GM04504 (cell line): Measurements from ENCODE around the gene WDR1.

ENCODE experiments used
- DNase-seq: peaks from one replicate; pipeline ENCODE4 v3.0.0-alpha.2; 2012; ENCODE audit warnings: low read depth

WDR1 gene, protein sequence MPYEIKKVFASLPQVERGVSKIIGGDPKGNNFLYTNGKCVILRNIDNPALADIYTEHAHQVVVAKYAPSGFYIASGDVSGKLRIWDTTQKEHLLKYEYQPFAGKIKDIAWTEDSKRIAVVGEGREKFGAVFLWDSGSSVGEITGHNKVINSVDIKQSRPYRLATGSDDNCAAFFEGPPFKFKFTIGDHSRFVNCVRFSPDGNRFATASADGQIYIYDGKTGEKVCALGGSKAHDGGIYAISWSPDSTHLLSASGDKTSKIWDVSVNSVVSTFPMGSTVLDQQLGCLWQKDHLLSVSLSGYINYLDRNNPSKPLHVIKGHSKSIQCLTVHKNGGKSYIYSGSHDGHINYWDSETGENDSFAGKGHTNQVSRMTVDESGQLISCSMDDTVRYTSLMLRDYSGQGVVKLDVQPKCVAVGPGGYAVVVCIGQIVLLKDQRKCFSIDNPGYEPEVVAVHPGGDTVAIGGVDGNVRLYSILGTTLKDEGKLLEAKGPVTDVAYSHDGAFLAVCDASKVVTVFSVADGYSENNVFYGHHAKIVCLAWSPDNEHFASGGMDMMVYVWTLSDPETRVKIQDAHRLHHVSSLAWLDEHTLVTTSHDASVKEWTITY

GRCh38 chr4:10116569-10117358 is at the start of gene WDR1:
Gene WDR1 (minus strand): TSS chr4:10116799. CDS start chr4:10116666, 133 bp downstream.
- peak; percentile 92 for DNase-seq

GRCh38 chr4:10164877-10165283 is 48.3 kb upstream of the WDR1 start:
- no peak for DNase-seq

GRCh38 chr4:10163296-10163695 is 46.7 kb upstream of the WDR1 start:
- no peak for DNase-seq

DNA sequence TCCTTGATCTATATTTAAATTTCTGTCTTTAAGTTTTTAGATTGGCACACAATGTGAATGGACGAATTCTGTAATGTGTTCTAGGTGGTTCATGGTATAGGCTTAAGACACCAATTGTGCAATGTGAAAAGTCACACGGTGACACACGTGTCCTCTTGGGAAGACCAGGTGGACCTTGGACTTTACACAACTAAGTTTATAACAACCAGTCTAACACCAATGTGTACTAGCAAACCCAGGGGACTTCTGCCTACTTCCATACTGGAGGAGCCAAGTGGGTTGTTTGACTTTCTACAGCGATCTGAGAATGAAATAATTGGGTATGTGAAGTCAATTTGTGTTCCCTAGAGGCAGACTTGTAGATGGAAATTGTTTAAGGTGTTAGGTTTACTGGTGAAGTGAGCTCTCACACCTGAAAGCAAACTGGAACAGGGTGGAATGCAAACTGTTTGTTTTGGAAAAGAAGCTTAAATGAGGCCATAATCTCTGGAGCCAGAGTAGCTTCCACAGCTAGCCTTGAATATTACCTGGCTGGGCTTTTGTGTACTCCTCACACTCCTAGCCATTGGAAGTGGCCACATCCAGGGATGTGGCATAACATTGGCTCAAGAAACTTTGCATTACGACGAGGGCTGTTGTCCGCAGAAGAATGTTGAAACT is 45.9 kb upstream of the WDR1 start:
- no peak for DNase-seq

GRCh38 chr4:10161840-10162239 is 45.2 kb upstream of the WDR1 start:
- DNase-seq, result no peak

GRCh38 chr4:10161146-10161545 is 44.5 kb upstream of the WDR1 start:
- no peak for DNase-seq

DNA sequence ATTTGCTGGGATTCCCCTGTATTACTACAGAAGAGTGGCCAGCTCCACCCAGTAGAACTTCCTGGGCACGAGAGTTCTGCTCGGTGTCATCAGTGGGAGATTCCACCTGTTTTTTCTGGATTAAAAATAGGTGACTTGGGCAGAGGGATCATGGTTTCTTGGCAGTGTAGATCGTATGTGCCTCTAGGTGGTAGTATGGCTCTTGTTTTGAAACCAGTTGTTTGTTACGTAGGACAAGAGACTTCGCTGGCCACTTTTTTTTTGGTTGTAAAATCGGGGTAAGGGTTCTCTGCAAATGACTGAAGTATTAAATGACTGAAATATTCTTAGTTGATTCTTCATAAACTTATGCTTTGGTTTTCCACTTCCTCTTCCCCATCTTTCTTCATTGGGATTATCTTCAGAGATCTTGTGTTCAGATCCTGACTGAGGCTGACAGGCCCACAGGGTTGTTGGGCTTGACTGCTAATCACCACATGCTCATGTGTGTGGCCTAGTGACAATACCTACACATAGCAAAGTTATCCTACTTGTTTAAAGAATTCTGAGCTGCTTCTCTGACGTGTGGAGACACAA is 43.8 kb upstream of the WDR1 start:
- DNase-seq, result no peak

- no peak for DNase-seq
Measured at GRCh38 chr4:10159671-10160070, 43.1 kb upstream of the WDR1 start.

DNA sequence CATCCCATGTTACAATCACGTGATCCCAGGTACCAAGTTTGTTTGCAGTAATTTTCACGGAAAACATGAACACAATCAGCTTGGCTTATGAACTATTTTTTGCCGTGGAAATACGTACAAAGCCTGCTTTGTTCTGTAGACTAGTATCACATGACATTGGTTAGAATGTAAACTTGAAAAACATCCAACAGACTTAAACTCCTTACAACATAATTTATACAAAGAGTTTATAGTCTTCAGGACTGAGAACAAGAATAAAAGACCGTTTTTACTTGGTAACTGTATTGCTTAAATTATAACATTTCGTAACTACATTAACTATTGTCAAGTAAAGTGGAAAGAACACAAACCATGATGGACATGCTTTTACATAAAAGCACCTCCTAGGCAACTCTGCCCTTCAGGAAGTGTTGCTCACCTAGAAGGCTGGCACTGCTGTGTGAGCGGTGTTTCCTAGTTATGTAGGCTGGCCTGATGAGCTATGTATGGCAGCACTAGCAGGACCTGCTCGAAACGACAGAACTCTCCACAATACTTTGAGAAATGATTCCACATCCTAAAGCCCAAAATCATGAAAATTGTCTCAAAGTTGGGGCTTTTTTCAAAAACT is 41.8 kb upstream of the WDR1 start:
- DNase-seq, result no peak

DNA sequence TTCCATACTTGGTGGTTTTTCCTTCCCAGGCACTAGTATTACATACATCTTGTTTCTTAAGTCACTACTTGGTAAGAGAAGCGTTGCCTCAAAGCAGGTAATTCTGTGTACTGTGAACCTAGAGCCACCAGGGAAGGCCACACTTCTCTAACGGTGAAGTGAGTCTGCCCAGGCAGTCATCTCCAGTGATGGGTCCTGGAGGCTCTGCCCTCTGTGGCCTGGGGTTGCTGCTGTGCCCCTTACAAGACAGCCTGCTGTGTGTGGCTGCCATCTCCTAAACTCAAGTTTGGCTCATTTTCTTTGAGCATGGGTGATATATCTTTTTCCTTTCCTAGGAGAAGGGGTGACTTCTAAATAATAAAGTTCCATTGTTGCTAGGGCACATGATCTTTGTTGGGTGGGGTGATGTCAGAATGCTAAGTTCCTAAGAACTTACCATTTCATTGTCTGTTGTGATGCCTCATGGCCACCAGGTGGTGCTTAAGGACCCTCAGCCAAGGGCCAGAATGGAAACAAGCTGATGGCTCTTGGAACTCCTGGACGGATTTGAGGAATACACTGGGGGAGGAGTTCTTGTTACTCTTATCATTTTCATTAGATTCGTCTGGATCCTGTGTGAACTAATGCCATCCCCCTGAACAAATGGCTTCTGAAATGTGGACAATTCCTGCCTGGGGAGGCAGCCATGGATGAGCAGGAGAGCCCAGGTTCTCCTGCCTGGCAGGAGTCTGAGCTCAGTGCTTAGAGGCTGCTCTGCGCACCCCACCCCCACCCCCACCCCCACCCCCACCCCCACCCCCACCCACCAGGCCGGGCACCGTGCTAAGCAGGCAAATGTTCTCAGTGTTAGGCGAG is 41.1 kb upstream of the WDR1 start:
- peak; percentile 50 for DNase-seq

GRCh38 chr4:10154241-10154640 is 37.6 kb upstream of the WDR1 start:
- no peak for DNase-seq

DNA sequence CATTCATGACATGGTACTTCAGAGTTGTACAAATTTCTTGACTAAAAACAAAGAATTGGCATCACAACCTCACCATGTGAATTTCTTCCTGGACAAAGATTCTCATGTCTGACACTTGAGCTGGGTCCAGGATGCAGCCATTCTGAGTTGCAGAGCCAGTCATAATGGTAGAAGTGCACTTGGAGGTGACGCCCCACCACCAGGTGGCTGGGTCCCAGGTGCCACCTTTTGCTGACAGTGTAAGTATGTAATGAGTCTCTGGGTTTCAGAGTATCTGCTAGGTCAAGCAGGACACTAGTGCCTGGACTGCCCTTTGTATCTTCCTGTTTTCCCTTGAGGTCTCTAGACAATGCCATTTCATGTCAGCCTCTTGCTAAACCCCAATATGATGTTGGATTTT is 36.6 kb upstream of the WDR1 start:
- DNase-seq, result no peak

DNA sequence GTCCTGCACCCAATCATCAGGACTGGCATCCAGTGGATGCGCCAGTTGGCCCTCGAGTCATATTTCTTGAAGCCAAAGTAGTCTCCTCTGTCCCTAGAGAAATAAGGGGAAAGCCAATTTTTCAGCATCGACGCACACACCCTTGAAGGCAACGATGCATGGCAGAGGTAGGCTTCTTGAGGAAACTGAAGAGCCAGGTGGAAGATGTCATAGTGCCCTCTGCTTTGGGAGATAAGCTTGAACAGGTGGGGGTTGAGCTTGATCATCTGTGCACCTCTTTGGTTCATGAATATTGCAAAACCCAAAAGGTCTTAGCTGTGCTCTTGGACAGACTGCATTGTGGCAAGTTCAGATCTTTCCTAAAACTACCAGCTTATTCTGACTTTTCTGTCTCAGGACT is 34.6 kb upstream of the WDR1 start:
- no peak for DNase-seq

DNA sequence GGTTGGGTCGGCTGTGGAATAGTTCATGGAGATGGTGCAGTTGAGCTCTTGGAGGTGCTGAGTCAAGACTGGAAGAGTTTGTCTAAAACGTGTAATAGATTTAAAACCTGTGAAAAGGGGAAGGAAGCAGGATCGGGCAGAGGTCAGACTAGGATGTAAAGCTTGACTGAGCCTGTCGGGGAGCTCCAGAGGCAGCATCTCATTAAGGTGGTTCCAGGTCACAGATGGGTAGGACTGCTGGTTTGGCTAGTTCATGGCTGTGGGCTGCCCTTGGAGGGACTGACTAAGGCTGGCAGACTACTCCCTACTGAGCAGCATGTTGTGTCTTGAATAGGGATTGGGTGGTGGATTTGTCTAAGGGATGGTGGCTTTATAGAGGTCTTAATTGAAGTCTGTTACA is 28.4 kb upstream of the WDR1 start:
- no peak for DNase-seq

- no peak for DNase-seq
Measured at GRCh38 chr4:10144479-10144878, 27.9 kb upstream of the WDR1 start.

- DNase-seq, result no peak
Measured at GRCh38 chr4:10143171-10143570, 26.6 kb upstream of the WDR1 start.

GRCh38 chr4:10140866-10141759 is 24.5 kb upstream of the WDR1 start:
- no peak for DNase-seq

GRCh38 chr4:10139518-10139917 is 22.9 kb upstream of the WDR1 start:
- DNase-seq, result no peak

- no peak for DNase-seq
Measured at GRCh38 chr4:10135260-10135659, 18.7 kb upstream of the WDR1 start.

- DNase-seq, result no peak
Measured at GRCh38 chr4:10134141-10134540, 17.5 kb upstream of the WDR1 start.
